Measurements from ENCODE around the gene EFCAB8.

DNA sequence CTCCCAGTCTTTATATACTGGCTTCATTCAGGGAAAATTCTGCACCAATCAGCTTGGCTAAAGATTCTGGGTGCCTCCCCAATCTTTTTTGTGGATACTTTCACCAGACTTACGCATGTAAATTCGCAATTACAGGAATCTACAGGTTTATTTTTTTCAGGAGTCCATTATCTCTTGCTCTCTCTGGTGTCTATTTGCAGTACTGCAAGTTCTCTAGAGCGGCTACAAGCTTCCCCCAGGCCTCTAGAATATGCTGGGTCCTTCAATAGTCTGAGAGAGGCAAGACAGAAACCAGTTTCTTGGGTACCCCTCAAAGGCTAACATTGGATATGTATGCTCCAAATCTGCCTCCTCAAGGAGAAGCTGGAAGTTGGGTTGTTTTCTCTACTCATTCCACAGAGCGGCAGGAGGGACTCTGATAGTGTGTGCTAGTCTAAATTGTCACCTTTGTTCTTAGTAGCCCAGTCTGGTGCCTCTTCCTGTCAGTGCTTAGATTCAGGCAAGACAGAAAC is 87.0 kb downstream of the EFCAB8 start:
- TF ChIP-seq POLR2A (IDR thresholded peaks at IDR 0.05; ENCODE audit: low read depth, low read length) (no peak), POLR2AphosphoS5 (IDR thresholded peaks at IDR 0.05; ENCODE audit: low read depth, low read length) (no peak), TAF1 (IDR thresholded peaks at IDR 0.05; ENCODE audit: low read depth, low read length) (no peak), POU2F2 (IDR thresholded peaks at IDR 0.05; ENCODE audit: low read depth, low read length) (no peak), PAX5 (IDR thresholded peaks at IDR 0.05; ENCODE audit: insufficient read depth, low read length, severe bottlenecking) (no peak), SPI1 (IDR thresholded peaks at IDR 0.05; ENCODE audit: low read depth, low read length) (no peak)

Measured in GM12891 (cell line).